ENCODE data around the gene FGD4. TPM values are rescaled to one million over a fixed set of nuclear protein-coding genes. Genes with fewer than 3 reads are reported as not detected.

FGD4 gene
- total RNA-seq, 4 donors from 2014 or later, result 32.5 to 51.4 (median 38.8) TPM

- H3K27me3 ChIP-seq, result no peaks in the 10 kb centered on the region
- intact Hi-C loops (cut with DNase I), result no loop called here
Measured at GRCh38 chr12:32690927-32691326, 291.6 kb downstream of the FGD4 start.

GRCh38 chr12:32692358-32692757, 293.0 kb downstream of the FGD4 start:
- Histone ChIP-seq H3K9me3 (no peaks in the 10 kb centered on the region), H3K27ac (no peak overlapping the region), H3K36me3 (no peaks in the 10 kb centered on the region), H3K27me3 (no peaks in the 10 kb centered on the region), H3K4me1 (no peaks in the 10 kb centered on the region), H3K4me3 (replicated peaks in 1 of 3) (no peak overlapping the region)
- 90 to 91% methylated on average over 1 of the region's 1 CpG for WGBS, 2 donors
- TF ChIP-seq POLR2A (IDR thresholded peaks at IDR 0.05) (no peak), CTCF (IDR thresholded peaks at IDR 0.05) (no peak)
- intact Hi-C loops (cut with DNase I), result no loop called here
- DNase-seq, result no peak

More at GRCh38 chr12:32690927-32691326, 291.6 kb downstream of the FGD4 start:
- Histone ChIP-seq H3K9me3 (no peaks in the 10 kb centered on the region), H3K27ac (no peak overlapping the region), H3K4me1 (no peaks in the 10 kb centered on the region), H3K36me3 (no peaks in the 10 kb centered on the region), H3K4me3 (replicated peaks in 1 of 3) (no peak overlapping the region)
- TF ChIP-seq CTCF (IDR thresholded peaks at IDR 0.05), result no peak
- no peak for TF ChIP-seq POLR2A (IDR thresholded peaks at IDR 0.05)
- DNase-seq, result no peak
- WGBS, 2 donors, result 83 to 98% methylated on average over 8 of the region's 8 CpGs

GRCh38 chr12:32693036-32693435, 293.7 kb downstream of the FGD4 start:
- no peaks in the 10 kb centered on the region for H3K27me3 ChIP-seq
- no peaks in the 10 kb centered on the region for H3K4me1 ChIP-seq
- no peaks in the 10 kb centered on the region for H3K9me3 ChIP-seq
- no peak for TF ChIP-seq CTCF (IDR thresholded peaks at IDR 0.05)
- no peak for TF ChIP-seq POLR2A (IDR thresholded peaks at IDR 0.05)
- no peak overlapping the region for H3K27ac ChIP-seq
- no peak for DNase-seq
- H3K4me3 ChIP-seq (replicated peaks in 1 of 3), result no peak overlapping the region
- intact Hi-C loops (cut with DNase I), result no loop called here
- WGBS, 2 donors, result 78 to 98% methylated on average over 1 of the region's 1 CpG
- no peaks in the 10 kb centered on the region for H3K36me3 ChIP-seq

Small RNAs within 50 kb of the gene (small RNA-seq; reads per million reads assigned to genes)
- gene RF00019 (not detected), gene RNU6-494P (not detected)
